GM19238 (cell line): ENCODE measurements around the gene FGG.
"Not testable (repeated sequence)": the region's sequence is repeated elsewhere in the genome, so short reads cannot be mapped to it uniquely, and the experiment has no call there.

Experiments
- DNase-seq: peaks from one replicate; pipeline ENCODE4 v3.0.0; 2011; ENCODE audit warnings: low spot score; ENCODE audit not compliant: insufficient read length

Gene FGG

GRCh38 chr4:154611833-154612232 is 623 bp downstream of the FGG start:
- no peak for DNase-seq

DNA sequence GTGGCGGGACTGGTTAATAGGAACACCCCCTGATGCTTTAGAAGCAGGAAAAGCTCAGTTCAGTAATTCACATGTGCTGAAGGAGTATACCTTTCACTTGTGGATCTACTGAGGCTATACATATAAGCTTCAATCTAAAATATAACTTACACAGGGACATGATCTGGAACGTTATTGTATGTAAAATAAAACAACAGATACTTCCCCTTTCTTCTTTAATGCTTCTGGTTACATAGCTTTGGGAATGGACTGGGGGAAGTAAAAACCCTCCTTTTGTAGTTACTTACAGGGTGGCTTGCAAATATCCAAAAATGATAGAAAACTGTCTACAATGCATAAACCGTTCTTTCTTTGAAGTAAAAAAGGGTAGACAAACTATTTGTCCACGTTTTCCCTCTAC is 1.9 kb downstream of the FGG start:
- no peak for DNase-seq

DNA sequence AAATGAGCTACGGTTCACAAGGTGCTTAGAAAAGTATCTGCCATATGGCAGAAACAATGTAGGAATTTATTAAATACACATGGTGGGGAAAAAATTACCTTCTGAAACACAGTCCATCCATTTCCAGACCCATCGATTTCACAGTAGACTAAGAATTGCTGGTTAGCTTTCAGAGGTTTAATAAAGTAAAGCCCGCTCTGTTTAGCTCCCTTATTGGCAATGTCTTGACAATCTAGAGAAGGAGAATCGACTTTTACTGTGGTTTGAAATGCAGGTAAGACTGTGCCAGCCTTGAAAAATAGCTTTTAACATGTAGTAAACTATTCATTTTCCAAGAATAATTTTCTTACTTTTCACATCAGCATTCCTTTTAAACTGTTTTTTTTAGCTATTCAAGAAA is 2.9 kb downstream of the FGG start:
- no peak for DNase-seq

- DNase-seq = no peak
Observed at GRCh38 chr4:154608361-154609252, 3.8 kb downstream of the FGG start.

GRCh38 chr4:154606728-154607723 is 5.4 kb downstream of the FGG start:
- DNase-seq = no peak

DNA sequence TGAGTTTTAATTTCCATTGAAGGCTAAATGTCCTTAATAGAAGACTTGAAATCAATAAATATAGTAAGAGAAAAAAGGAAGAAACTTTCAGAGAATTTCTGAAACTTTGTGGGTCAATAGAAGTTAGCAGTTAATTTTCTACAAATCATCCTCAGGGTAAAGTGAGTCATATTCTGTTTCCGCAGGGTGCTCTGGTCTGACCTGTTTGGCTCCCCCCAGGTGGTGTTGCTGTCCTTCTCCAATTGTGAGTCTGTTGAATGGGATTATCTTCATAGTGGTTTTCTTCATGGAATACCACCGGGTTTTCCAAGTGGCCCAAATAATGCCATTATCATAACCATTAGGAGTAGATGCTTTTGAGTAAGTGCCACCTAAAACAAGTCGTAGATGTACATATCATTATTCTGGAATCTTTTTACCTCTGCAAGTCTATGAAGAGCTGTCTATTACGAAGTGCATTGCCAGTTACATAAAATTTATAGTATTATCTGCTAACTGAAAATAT is 7.7 kb downstream of the FGG start:
- DNase-seq = no peak

GRCh38 chr4:154603033-154603943 is 9.2 kb downstream of the FGG start:
- no peak for DNase-seq

DNA sequence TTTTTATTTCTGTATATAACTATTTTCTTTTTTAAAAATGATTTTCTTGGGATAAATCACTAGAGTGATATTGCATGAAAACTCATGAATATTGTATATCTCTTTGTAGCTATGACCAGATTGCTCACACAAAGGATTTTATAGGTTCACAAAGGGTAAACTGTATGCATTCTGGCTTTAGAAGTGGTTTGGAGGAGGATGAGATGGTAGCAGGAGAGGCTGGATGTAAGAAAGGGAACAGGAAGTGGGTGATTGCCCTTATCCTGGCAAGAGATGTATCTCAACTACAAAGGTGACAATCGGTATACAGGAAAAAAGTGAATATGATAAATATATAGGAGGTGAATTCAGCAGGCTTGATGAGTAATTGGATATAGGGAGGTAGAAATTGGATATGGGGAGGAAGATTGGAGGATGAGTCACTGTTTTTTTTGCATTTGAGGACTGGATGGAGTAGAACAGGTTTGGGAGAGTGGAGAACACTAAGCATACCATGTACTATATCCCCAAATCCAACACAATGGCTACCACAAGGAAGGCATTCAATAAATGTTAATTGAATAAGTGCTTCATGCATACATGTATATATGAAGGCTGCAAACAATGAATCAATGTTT is 9.9 kb downstream of the FGG start:
- DNase-seq = no peak

DNA sequence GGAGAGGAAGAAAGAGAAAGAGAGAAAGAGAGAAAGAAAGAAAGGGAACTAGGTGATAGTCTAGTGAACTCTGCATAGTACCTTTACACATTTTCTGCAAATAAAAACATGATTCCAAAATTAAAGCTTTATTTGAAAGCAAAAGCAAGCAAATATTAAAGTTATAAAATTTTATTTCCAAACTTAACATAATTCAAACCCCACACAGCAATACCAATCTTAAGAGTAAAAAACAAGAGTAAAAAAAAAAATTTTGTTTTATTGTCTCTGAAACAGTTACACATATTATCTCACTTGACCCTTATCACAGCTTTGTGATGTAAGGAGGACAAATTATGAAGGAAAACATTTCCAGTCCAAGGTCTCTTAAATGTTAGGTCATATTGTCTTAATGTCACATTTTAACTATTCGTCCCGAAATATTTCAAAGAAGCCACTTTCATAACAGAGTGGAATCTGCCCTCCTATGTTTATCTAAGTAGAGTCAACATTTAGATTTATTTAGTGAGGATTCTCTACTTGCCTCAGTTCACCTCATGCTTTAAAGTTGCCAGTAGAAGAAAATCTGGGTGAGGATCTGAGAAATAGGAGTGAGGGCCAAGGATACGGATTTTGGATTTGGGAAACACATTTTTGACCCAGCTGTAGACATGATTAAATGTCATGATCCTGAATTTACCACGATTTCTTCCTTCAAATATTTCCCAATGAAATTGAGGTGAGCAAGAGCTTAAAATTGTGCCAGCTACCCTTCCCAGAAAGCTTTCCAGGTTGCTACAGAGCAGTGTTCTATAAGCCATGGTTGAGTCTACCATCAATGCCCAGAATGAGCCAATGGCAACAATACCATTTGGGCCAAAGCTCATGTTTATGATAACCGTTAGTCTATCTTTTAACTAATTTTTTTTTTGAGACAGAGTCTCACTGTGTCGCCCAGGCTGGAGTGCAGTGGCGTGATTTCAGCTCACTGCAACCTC is 14.4 kb downstream of the FGG start:
- no peak for DNase-seq

GRCh38 chr4:154597281-154597680 is 15.2 kb downstream of the FGG start:
- DNase-seq = not testable (repeated sequence)

- DNase-seq = no peak
Observed at GRCh38 chr4:154595807-154596206, 16.6 kb downstream of the FGG start.

- DNase-seq = not testable (repeated sequence)
Observed at GRCh38 chr4:154594343-154594742, 18.1 kb downstream of the FGG start.

GRCh38 chr4:154593868-154594267 is 18.6 kb downstream of the FGG start:
- no peak for DNase-seq

GRCh38 chr4:154591890-154592289 is 20.6 kb downstream of the FGG start:
- no peak for DNase-seq

- DNase-seq = no peak
Observed at GRCh38 chr4:154590329-154591006, 22.0 kb downstream of the FGG start, which contains the start of gene FGA. TSS of gene FGA (minus strand) at chr4:154590742. CDS start at chr4:154590687, 55 bp downstream.

GRCh38 chr4:154589296-154590197 is 22.9 kb downstream of the FGG start:
- no peak for DNase-seq

GRCh38 chr4:154588198-154588597 is 24.3 kb downstream of the FGG start:
- no peak for DNase-seq
